T-helper 2 cell treated with Interferon-gamma antibody and Interleukin-4, amounts not matched to agents 100 ng/mL and 5 ng/mL, for 36 hours (primary cell): ENCODE results near the gene LY6G6C. TPM values are rescaled to one million over a fixed set of nuclear protein-coding genes. Genes with fewer than 3 reads are reported as not detected.

Experiments
- intact Hi-C: fragments of 100-400 bp; cut with micrococcal nuclease; formaldehyde crosslinking; loops from one replicate; pipeline ENCODE4 v1.15.1; 2023
- total RNA-seq: library from RNA; stranded (reverse); gene quantifications from 2 replicates; pipeline ENCODE4 v1.2.3, GENCODE V29; 2022

Gene LY6G6C
- total RNA-seq, 1 donor from 2014 or later: not detected

GRCh38 chr6:31686483-31686882 lies 35.1 kb downstream of the LY6G6C start:
- intact Hi-C loops: no loop called here

- intact Hi-C loops: no loop called here
Observed at GRCh38 chr6:31683591-31683990, 38.0 kb downstream of the LY6G6C start.

- intact Hi-C loops: loop anchor here (2.0 kb wide), 2 partner anchors 48 to 150 kb away; partner anchors contain the start of gene DDAH2
Observed at GRCh38 chr6:31681135-31681671, 40.3 kb downstream of the LY6G6C start.

- intact Hi-C loops: loop anchor here (2.0 kb wide), 2 partner anchors 48 to 150 kb away; partner anchors contain the start of gene DDAH2
Observed at GRCh38 chr6:31680226-31681134, 41.1 kb downstream of the LY6G6C start, which contains the start of gene LY6G5C. Gene LY6G5C, minus strand, starts transcription at chr6:31681067. Its CDS starts 694 bp downstream, at chr6:31680373.

GRCh38 chr6:31677955-31678354 lies 43.6 kb downstream of the LY6G6C start:
- intact Hi-C loops: loop anchor here (2.0 kb wide), 1 partner anchor 25 kb away; the partner anchor contains the start of gene ABHD16A

GRCh38 chr6:31676904-31677303 lies 44.6 kb downstream of the LY6G6C start:
- intact Hi-C loops: loop anchor here (2.0 kb wide), 1 partner anchor 26 kb away; the partner anchor contains the start of gene ABHD16A

- intact Hi-C loops: loop anchor here (2.0 kb wide), 1 partner anchor 26 kb away; the partner anchor contains the start of gene ABHD16A
Observed at GRCh38 chr6:31676322-31676903, 45.1 kb downstream of the LY6G6C start.

GRCh38 chr6:31669676-31670075 lies 51.9 kb downstream of the LY6G6C start, which contains the start of gene LY6G5B:
Gene LY6G5B, plus strand, starts transcription at chr6:31669976. Its CDS starts 975 bp downstream, at chr6:31670951.
- intact Hi-C loops: loop anchor here (5.0 to 10.0 kb wide), 3 partner anchors 128 to 505 kb away; partner anchors contain the start of genes AGPAT1, NELFE, RNF5 and SKIC2

Other genes with a start within 250 kb of the LY6G6C start
- 51.2 and 54.9 TPM in 2 replicates for gene MICB, start 223.6 kb downstream of the LY6G6C start, total RNA-seq
- not detected in 2 replicates for gene MCCD1, start 192.8 kb downstream of the LY6G6C start, total RNA-seq
- gene DDX39B, start 179.7 kb downstream of the LY6G6C start, total RNA-seq: 431 and 439 TPM in 2 replicates
- gene ATP6V1G2, start 175.1 kb downstream of the LY6G6C start, total RNA-seq: 1.3 and 1.7 TPM in 2 replicates
- gene NFKBIL1, start 174.1 kb downstream of the LY6G6C start, total RNA-seq: 14.3 and 16.3 TPM in 2 replicates
- gene LTA, start 149.5 kb downstream of the LY6G6C start, total RNA-seq: 29.4 and 30.0 TPM in 2 replicates
- 45.3 and 45.8 TPM in 2 replicates for gene TNF, start 146.2 kb downstream of the LY6G6C start, total RNA-seq
- gene LTB, start 139.3 kb downstream of the LY6G6C start, total RNA-seq: 767 and 782 TPM in 2 replicates
- 29.8 and 33.1 TPM in 2 replicates for gene LST1, start 135.5 kb downstream of the LY6G6C start, total RNA-seq
- gene NCR3, start 128.7 kb downstream of the LY6G6C start, total RNA-seq: 72.4 and 75.5 TPM in 2 replicates
- 67.9 and 70.2 TPM in 2 replicates for gene AIF1, start 106.5 kb downstream of the LY6G6C start, total RNA-seq
- gene PRRC2A, start 101.0 kb downstream of the LY6G6C start, total RNA-seq: 236 and 240 TPM in 2 replicates
- gene BAG6, start 69.1 kb downstream of the LY6G6C start, total RNA-seq: 266 and 270 TPM in 2 replicates
- 3.0 TPM in 2 replicates for gene APOM, start 65.9 kb downstream of the LY6G6C start, total RNA-seq
- gene C6orf47, start 61.0 kb downstream of the LY6G6C start, total RNA-seq: 20.8 and 21.6 TPM in 2 replicates
- 29.2 and 31.4 TPM in 2 replicates for gene GPANK1, start 56.7 kb downstream of the LY6G6C start, total RNA-seq
- gene CSNK2B, start 55.7 kb downstream of the LY6G6C start, total RNA-seq: 220 and 229 TPM in 2 replicates
- 27.9 and 32.1 TPM in 2 replicates for gene LY6G5B, start 51.8 kb downstream of the LY6G6C start, total RNA-seq
- gene LY6G5C, start 40.7 kb downstream of the LY6G6C start, total RNA-seq: 4.2 and 5.4 TPM in 2 replicates
- 53.8 and 54.9 TPM in 2 replicates for gene ABHD16A, start 18.4 kb downstream of the LY6G6C start, total RNA-seq
- gene LY6G6F, start 14.9 kb downstream of the LY6G6C start, total RNA-seq: 0.34 TPM in 1 of 2 replicates, not detected in the other
- not detected in 2 replicates for gene LY6G6D, start 6.4 kb downstream of the LY6G6C start, total RNA-seq
- not detected in 2 replicates for gene MPIG6B, start 1.6 kb upstream of the LY6G6C start, total RNA-seq
- gene DDAH2, start 7.6 kb upstream of the LY6G6C start, total RNA-seq: 12.2 and 15.5 TPM in 2 replicates
- gene CLIC1, start 14.8 kb upstream of the LY6G6C start, total RNA-seq: 590 and 596 TPM in 2 replicates
- 75.2 and 76.5 TPM in 2 replicates for gene MSH5, start 18.3 kb upstream of the LY6G6C start, total RNA-seq
- gene SAPCD1, start 40.9 kb upstream of the LY6G6C start, total RNA-seq: 16.6 and 20.2 TPM in 2 replicates
- 4.6 and 4.9 TPM in 2 replicates for gene VWA7, start 55.6 kb upstream of the LY6G6C start, total RNA-seq
- gene VARS1, start 74.0 kb upstream of the LY6G6C start, total RNA-seq: 124 TPM in 2 replicates
- gene LSM2, start 85.2 kb upstream of the LY6G6C start, total RNA-seq: 101 and 104 TPM in 2 replicates
- gene HSPA1L, start 93.5 kb upstream of the LY6G6C start, total RNA-seq: 2.6 and 2.8 TPM in 2 replicates
- 117 and 120 TPM in 2 replicates for gene HSPA1A, start 93.8 kb upstream of the LY6G6C start, total RNA-seq
- 83.9 and 85.5 TPM in 2 replicates for gene HSPA1B, start 106.0 kb upstream of the LY6G6C start, total RNA-seq
- 14.6 and 15.4 TPM in 2 replicates for gene NEU1, start 141.1 kb upstream of the LY6G6C start, total RNA-seq
- gene SLC44A4, start 157.3 kb upstream of the LY6G6C start, total RNA-seq: not detected in 2 replicates
- gene EHMT2, start 176.0 kb upstream of the LY6G6C start, total RNA-seq: 70.9 and 73.1 TPM in 2 replicates
- 2.8 TPM in 2 replicates for gene ZBTB12, start 180.3 kb upstream of the LY6G6C start, total RNA-seq
- 0.64 and 1.5 TPM in 2 replicates for gene C2, start 206.0 kb upstream of the LY6G6C start, total RNA-seq
- gene CFB, start 224.3 kb upstream of the LY6G6C start, total RNA-seq: not detected in 2 replicates
- 75.4 and 75.8 TPM in 2 replicates for gene NELFE, start 237.2 kb upstream of the LY6G6C start, total RNA-seq
- 77.1 and 86.5 TPM in 2 replicates for gene SKIC2, start 237.4 kb upstream of the LY6G6C start, total RNA-seq